Esophagus muscularis mucosa (tissue), 4 donors: ENCODE results near the gene RNLS. TPM values are rescaled to one million over a fixed set of nuclear protein-coding genes. Genes with fewer than 3 reads are reported as not detected.

Experiments
- DNase-seq: peaks from one replicate; pipeline ENCODE4 v3.0.0-alpha.2; 2017; ENCODE audit errors: extremely low spot score
- H3K27ac ChIP-seq, 4 donors: fragments of 200-600 bp; sonication (generic); replicated peaks in 1 of 4; 1 replicate in 3 of 4; 2 replicates in 1 of 4; pipeline ENCODE4 v1.5.1; 2016 to 2019; ENCODE audit warnings: mild to moderate bottlenecking in 1 of 4
- H3K27me3 ChIP-seq, 4 donors: fragments of 200-600 bp; sonication (generic); one replicate each; pipeline versions ENCODE4 v1.5.1 to v1.6.0; 2016 to 2019
- H3K36me3 ChIP-seq, 4 donors: fragments of 200-600 bp; sonication (generic); one replicate each; pipeline ENCODE4 v1.5.1; 2016 to 2019
- H3K4me1 ChIP-seq, 4 donors: fragments of 200-600 bp; sonication (generic); one replicate each; pipeline ENCODE4 v1.5.1; 2016 to 2019
- H3K4me3 ChIP-seq, 4 donors: fragments of 200-600 bp; sonication (generic); 1 replicate in 2 of 4; 2 replicates in 2 of 4; pipeline ENCODE4 v1.5.1; 2016 to 2019; ENCODE audit warnings: mild to moderate bottlenecking in 4 of 4, moderate library complexity in 1 of 4
- H3K9me3 ChIP-seq, 4 donors: fragments of 200-600 bp; sonication (generic); 1 replicate in 3 of 4; 2 replicates in 1 of 4; pipeline ENCODE4 v1.5.1; 2016 to 2019
- CTCF ChIP-seq, 3 experiments: fragments of 200-600 bp in 2 of 3; fragments of 450-650 bp in 1 of 3; sonication (generic) in 2 of 3; IDR thresholded peaks; one replicate each; pipeline ENCODE4 v1.5.1; 2017 to 2019; ENCODE audit warnings: antibody characterized with exemption in 3 of 3, mild to moderate bottlenecking in 2 of 3, moderate library complexity in 1 of 3
- EP300 ChIP-seq: sonication (generic); formaldehyde crosslinking; IDR thresholded peaks from one replicate; pipeline ENCODE4 v1.6.1; 2017; ENCODE audit warnings: antibody characterized with exemption
- POLR2A ChIP-seq: fragments of 450-650 bp; IDR thresholded peaks from one replicate; pipeline ENCODE4 v1.6.1; 2017; ENCODE audit warnings: antibody characterized with exemption, moderate library complexity, mild to moderate bottlenecking, low read depth
- POLR2AphosphoS5 ChIP-seq, 2 donors: sonication (generic); formaldehyde crosslinking; IDR thresholded peaks; one replicate each; pipeline ENCODE4 v1.6.1; 2017; ENCODE audit warnings: antibody characterized with exemption in 2 of 2
- WGBS: methylation state at CpG from one replicate; pipeline ENCODE4 v1.1.5; 2018; 5-methylcytosine and 5-hydroxymethylcytosine counted together
- intact Hi-C: fragments of 100-400 bp; cut with DNase I; formaldehyde crosslinking; loops from one replicate; pipeline ENCODE4 v1.15.1; 2023
- total RNA-seq, 4 donors: library from RNA; depleted of rRNA; stranded (reverse); fragments of >200 nt; gene quantifications; one replicate each; pipeline versions ENCODE4 v1.1.0 to v1.2.1, GENCODE V29; 2016

The RNLS gene
- total RNA-seq, 4 donors from 2014 or later: 6.7 to 12.9 (median 10.9) TPM

- 91% methylated on average over 4 of the region's 4 CpGs for WGBS
- intact Hi-C loops: no loop called here
- H3K27me3 ChIP-seq: no peaks in the 10 kb centered on the region
- H3K4me3 ChIP-seq: no peak overlapping the region
- H3K9me3 ChIP-seq: peaks cover 0 to 26% (median 18%) of the 10 kb centered on the region in 4 donors
- H3K27ac ChIP-seq: no peak overlapping the region
- TF ChIP-seq CTCF (IDR thresholded peaks at IDR 0.05) (no peak), POLR2A (no peak), EP300 (no peak), POLR2AphosphoS5 (IDR thresholded peaks at IDR 0.05) (no peak)
- no peaks in the 10 kb centered on the region for H3K4me1 ChIP-seq
- no peak for DNase-seq
- no peaks in the 10 kb centered on the region for H3K36me3 ChIP-seq
These were observed 266.7 kb downstream of the RNLS start for GRCh38 chr10:88316292-88316861.

GRCh38 chr10:88315755-88316154 is 267.4 kb downstream of the RNLS start:
- intact Hi-C loops: no loop called here
- no peaks in the 10 kb centered on the region for H3K27me3 ChIP-seq
- WGBS: 90% methylated on average over 3 of the region's 3 CpGs
- H3K4me1 ChIP-seq: no peaks in the 10 kb centered on the region
- H3K27ac ChIP-seq: no peak overlapping the region
- H3K36me3 ChIP-seq: no peaks in the 10 kb centered on the region
- no peak for DNase-seq
- H3K9me3 ChIP-seq: peaks cover 0 to 23% (median 17%) of the 10 kb centered on the region in 4 donors
- no peak overlapping the region for H3K4me3 ChIP-seq
- TF ChIP-seq POLR2AphosphoS5 (IDR thresholded peaks at IDR 0.05) (no peak), CTCF (IDR thresholded peaks at IDR 0.05) (no peak), POLR2A (no peak)

GRCh38 chr10:88314362-88314761 is 268.8 kb downstream of the RNLS start:
- WGBS: 51% methylated on average over 2 of the region's 2 CpGs
- no peak overlapping the region for H3K27ac ChIP-seq

GRCh38 chr10:88313878-88314277 is 269.2 kb downstream of the RNLS start:
- intact Hi-C loops: no loop called here
- TF ChIP-seq EP300 (no peak), CTCF (IDR thresholded peaks at IDR 0.05) (no peak), POLR2AphosphoS5 (IDR thresholded peaks at IDR 0.05) (no peak), POLR2A (no peak)

More at GRCh38 chr10:88314362-88314761, 268.8 kb downstream of the RNLS start:
- H3K4me1 ChIP-seq: no peaks in the 10 kb centered on the region
- no peaks in the 10 kb centered on the region for H3K36me3 ChIP-seq
- intact Hi-C loops: no loop called here
- no peaks in the 10 kb centered on the region for H3K27me3 ChIP-seq
- H3K4me3 ChIP-seq: no peak overlapping the region
- no peak for TF ChIP-seq POLR2AphosphoS5 (IDR thresholded peaks at IDR 0.05)
- TF ChIP-seq POLR2A: no peak
- TF ChIP-seq EP300: no peak
- no peak for TF ChIP-seq CTCF (IDR thresholded peaks at IDR 0.05)
- peaks cover 0 to 10% (median 4%) of the 10 kb centered on the region in 4 donors for H3K9me3 ChIP-seq
- DNase-seq: no peak

GRCh38 chr10:88312855-88313254 is 270.3 kb downstream of the RNLS start:
- 93% methylated on average over 2 of the region's 2 CpGs for WGBS
- DNase-seq: no peak
- intact Hi-C loops: no loop called here
- Histone ChIP-seq H3K27ac (no peak overlapping the region), H3K4me3 (no peak overlapping the region), H3K9me3 (no peaks in the 10 kb centered on the region), H3K27me3 (no peaks in the 10 kb centered on the region), H3K4me1 (no peaks in the 10 kb centered on the region), H3K36me3 (no peaks in the 10 kb centered on the region)
- TF ChIP-seq EP300 (no peak), CTCF (IDR thresholded peaks at IDR 0.05) (no peak), POLR2A (no peak), POLR2AphosphoS5 (IDR thresholded peaks at IDR 0.05) (no peak)

More at GRCh38 chr10:88313878-88314277, 269.2 kb downstream of the RNLS start:
- Histone ChIP-seq H3K27ac (no peak overlapping the region), H3K4me3 (no peak overlapping the region), H3K36me3 (no peaks in the 10 kb centered on the region), H3K4me1 (no peaks in the 10 kb centered on the region), H3K27me3 (no peaks in the 10 kb centered on the region), H3K9me3 (peaks cover 0 to 5% (median 1%) of the 10 kb centered on the region in 4 donors)
- 78% methylated on average over 1 of the region's 1 CpG for WGBS
- no peak for DNase-seq
